ENCODE results near the gene PTH1R. TPM values are rescaled to one million over a fixed set of nuclear protein-coding genes. Genes with fewer than 3 reads are reported as not detected.
A peak's percentile ranks its signal among the peaks of the same experiment; 100 is the strongest.

The PTH1R gene
- total RNA-seq, 1 donor from 2014 or later, result 12.9 TPM

- DNase-seq (ENCODE audit: low spot score), result peak; percentile 80
These were observed 69.5 kb downstream of the PTH1R start for GRCh38 chr3:46946856-46947545.

- DNase-seq (ENCODE audit: low spot score), result no peak
These were observed 70.0 kb downstream of the PTH1R start for GRCh38 chr3:46947546-46947901.

GRCh38 chr3:46947981-46948791 is 70.7 kb downstream of the PTH1R start:
- peak; percentile 85 for DNase-seq (ENCODE audit: low spot score)

- no peak for DNase-seq (ENCODE audit: low spot score)
These were observed 71.5 kb downstream of the PTH1R start for GRCh38 chr3:46948830-46949671.

GRCh38 chr3:46950177-46950576 is 72.7 kb downstream of the PTH1R start:
- no peak for DNase-seq (ENCODE audit: low spot score)

GRCh38 chr3:46950650-46951241 is 73.2 kb downstream of the PTH1R start:
- no peak for DNase-seq (ENCODE audit: low spot score)

- DNase-seq (ENCODE audit: low spot score), result no peak
These were observed 75.3 kb downstream of the PTH1R start for GRCh38 chr3:46952813-46953212.

Other genes with a start within 250 kb of the PTH1R start
- 64.5 TPM for gene ALS2CL, start 184.0 kb upstream of the PTH1R start, total RNA-seq
- gene TMIE, start 176.3 kb upstream of the PTH1R start, total RNA-seq, result 1.0 TPM
- gene PRSS50, start 159.9 kb upstream of the PTH1R start, total RNA-seq, result 1.6 TPM
- gene MYL3, start 14.3 kb upstream of the PTH1R start, total RNA-seq, result 4.6 TPM
- 72.0 TPM for gene CCDC12, start 99.0 kb downstream of the PTH1R start, total RNA-seq
- 122 TPM for gene NBEAL2, start 101.9 kb downstream of the PTH1R start, total RNA-seq

Measured in ureter (tissue), 1 donor.